Lower lobe of right lung (tissue), 2 donors: ENCODE measurements around the gene B4GALT5. TPM values are rescaled to one million over a fixed set of nuclear protein-coding genes. Genes with fewer than 3 reads are reported as not detected.

Experiments
- ATAC-seq, 2 donors: fragments of 200-7000 bp; cut with Tn5 transposase; one replicate each; pipeline ENCODE4 v1.9.1; 2020 to 2022; ENCODE audit warnings: mild to moderate bottlenecking in 2 of 2, moderate library complexity in 2 of 2
- DNase-seq: peaks from one replicate; pipeline ENCODE4 v3.0.0-alpha.2; 2020
- H3K27ac ChIP-seq: fragments of 200-600 bp; one replicate; pipeline ENCODE4 v1.8.0; 2022
- H3K27me3 ChIP-seq: fragments of 200-600 bp; one replicate; pipeline ENCODE4 v1.8.0; 2022; ENCODE audit warnings: low read depth
- H3K36me3 ChIP-seq: fragments of 200-600 bp; one replicate; pipeline ENCODE4 v1.8.0; 2022; ENCODE audit warnings: mild to moderate bottlenecking
- H3K4me1 ChIP-seq: fragments of 200-600 bp; one replicate; pipeline ENCODE4 v1.8.0; 2022
- H3K4me3 ChIP-seq: fragments of 200-600 bp; one replicate; pipeline ENCODE4 v1.8.0; 2022; ENCODE audit warnings: mild to moderate bottlenecking
- H3K9me3 ChIP-seq: fragments of 200-600 bp; one replicate; pipeline ENCODE4 v1.8.0; 2022
- CTCF ChIP-seq: fragments of 200-600 bp; IDR thresholded peaks from one replicate; pipeline ENCODE4 v1.8.0; 2022; ENCODE audit warnings: antibody characterized with exemption, mild to moderate bottlenecking
- intact Hi-C: fragments of 100-400 bp; cut with DNase I; formaldehyde crosslinking; loops from one replicate; pipeline ENCODE4 v1.11.0; 2022
- total RNA-seq: library from RNA; stranded (reverse); fragmentation: NEBNext Ultra II Directional; extraction: Animal tissue kit (Norgen Biotek cat#: 25700); gene quantifications from one replicate; pipeline ENCODE4 v1.2.1, GENCODE V29; 2021
- donor health status: DM: no; HTN: yes; CAD: no; lungs with severe emphysema.

The B4GALT5 gene
- total RNA-seq, 1 donor from 2014 or later = 39.5 TPM

GRCh38 chr20:49591217-49591865 is 122.3 kb downstream of the B4GALT5 start:
- no peaks in the 10 kb centered on the region for H3K36me3 ChIP-seq
- no peak for TF ChIP-seq CTCF
- H3K4me1 ChIP-seq = peaks cover 47% of the 10 kb centered on the region
- no peaks in the 10 kb centered on the region for H3K27me3 ChIP-seq
- no peak for DNase-seq
- H3K27ac ChIP-seq = peak overlapping the region; percentile 69
- intact Hi-C loops = no loop called here
- H3K4me3 ChIP-seq = no peak overlapping the region
- ATAC-seq = peak; percentile 40 to 46
- no peaks in the 10 kb centered on the region for H3K9me3 ChIP-seq

- peaks cover 44% of the 10 kb centered on the region for H3K4me1 ChIP-seq
- intact Hi-C loops = no loop called here
- peak overlapping the region; percentile 69 for H3K27ac ChIP-seq
- H3K27me3 ChIP-seq = no peaks in the 10 kb centered on the region
- DNase-seq (no peak), ATAC-seq (no peak)
- no peaks in the 10 kb centered on the region for H3K36me3 ChIP-seq
- no peaks in the 10 kb centered on the region for H3K9me3 ChIP-seq
- TF ChIP-seq CTCF = no peak
- H3K4me3 ChIP-seq = no peak overlapping the region
Observed at GRCh38 chr20:49590163-49591017, 123.3 kb downstream of the B4GALT5 start.

- no peak for TF ChIP-seq CTCF
- H3K27me3 ChIP-seq = no peaks in the 10 kb centered on the region
- H3K4me1 ChIP-seq = peaks cover 45% of the 10 kb centered on the region
- DNase-seq (no peak), ATAC-seq (no peak)
- H3K9me3 ChIP-seq = no peaks in the 10 kb centered on the region
- no peak overlapping the region for H3K27ac ChIP-seq
- H3K4me3 ChIP-seq = no peak overlapping the region
- intact Hi-C loops = no loop called here
- no peaks in the 10 kb centered on the region for H3K36me3 ChIP-seq
Observed at GRCh38 chr20:49589747-49590146, 123.9 kb downstream of the B4GALT5 start.

- Histone ChIP-seq H3K9me3 (peaks cover 4% of the 10 kb centered on the region), H3K36me3 (no peaks in the 10 kb centered on the region), H3K4me1 (peaks cover 47% of the 10 kb centered on the region), H3K4me3 (no peak overlapping the region), H3K27ac (no peak overlapping the region), H3K27me3 (no peaks in the 10 kb centered on the region)
- intact Hi-C loops = no loop called here
- DNase-seq (no peak), ATAC-seq (no peak)
- no peak for TF ChIP-seq CTCF
Observed at GRCh38 chr20:49587111-49587570, 126.5 kb downstream of the B4GALT5 start.

- intact Hi-C loops = no loop called here
- no peak for DNase-seq
- H3K4me1 ChIP-seq = peaks cover 51% of the 10 kb centered on the region
- H3K9me3 ChIP-seq = peaks cover 4% of the 10 kb centered on the region
- TF ChIP-seq CTCF = no peak
- H3K4me3 ChIP-seq = no peak overlapping the region
- H3K27me3 ChIP-seq = no peaks in the 10 kb centered on the region
- no peaks in the 10 kb centered on the region for H3K36me3 ChIP-seq
- no peak for ATAC-seq
- no peak overlapping the region for H3K27ac ChIP-seq
Observed at GRCh38 chr20:49585585-49586245, 128.0 kb downstream of the B4GALT5 start.
